ENCODE results near the gene MBOAT2. TPM values are rescaled to one million over a fixed set of nuclear protein-coding genes. Genes with fewer than 3 reads are reported as not detected.
"Not testable (repeated sequence)": the region's sequence is repeated elsewhere in the genome, so short reads cannot be mapped to it uniquely, and the experiment has no call there.

MBOAT2 gene
- total RNA-seq, 1 donor from 2014 or later: 94.7 TPM

DNA sequence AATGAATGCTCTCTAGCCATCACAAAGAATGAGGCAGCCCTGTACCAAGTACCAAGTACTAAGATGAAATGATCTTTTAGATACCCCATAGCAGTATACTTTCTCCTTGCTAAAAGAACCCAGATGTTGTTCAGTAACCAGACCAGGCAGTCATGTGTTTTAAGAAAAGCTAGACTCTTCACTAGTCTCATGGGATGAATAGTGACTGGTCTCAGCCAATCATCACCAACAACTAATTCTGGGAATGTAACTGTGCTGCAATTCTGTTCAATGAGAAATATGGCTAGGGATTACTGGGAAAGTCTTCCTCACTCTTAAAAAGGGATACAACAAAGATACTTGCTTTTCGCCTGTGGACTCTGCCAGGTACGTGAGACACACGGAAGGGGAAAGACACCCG is 29.5 kb downstream of the MBOAT2 start:
- no peak for DNase-seq (ENCODE audit: extremely low spot score, unreplicated experiment)
- no peaks in the 10 kb centered on the region for H3K9me3 Mint-ChIP-seq (ENCODE audit: unreplicated experiment)
- no peak overlapping the region for H3K4me3 Mint-ChIP-seq (ENCODE audit: unreplicated experiment)
- peaks cover 2% of the 10 kb centered on the region for H3K36me3 Mint-ChIP-seq (ENCODE audit: unreplicated experiment)
- H3K27ac Mint-ChIP-seq (ENCODE audit: unreplicated experiment): no peak overlapping the region
- H3K4me1 Mint-ChIP-seq (ENCODE audit: unreplicated experiment): peaks cover 8% of the 10 kb centered on the region
- TF ChIP-seq, protein P1, sequence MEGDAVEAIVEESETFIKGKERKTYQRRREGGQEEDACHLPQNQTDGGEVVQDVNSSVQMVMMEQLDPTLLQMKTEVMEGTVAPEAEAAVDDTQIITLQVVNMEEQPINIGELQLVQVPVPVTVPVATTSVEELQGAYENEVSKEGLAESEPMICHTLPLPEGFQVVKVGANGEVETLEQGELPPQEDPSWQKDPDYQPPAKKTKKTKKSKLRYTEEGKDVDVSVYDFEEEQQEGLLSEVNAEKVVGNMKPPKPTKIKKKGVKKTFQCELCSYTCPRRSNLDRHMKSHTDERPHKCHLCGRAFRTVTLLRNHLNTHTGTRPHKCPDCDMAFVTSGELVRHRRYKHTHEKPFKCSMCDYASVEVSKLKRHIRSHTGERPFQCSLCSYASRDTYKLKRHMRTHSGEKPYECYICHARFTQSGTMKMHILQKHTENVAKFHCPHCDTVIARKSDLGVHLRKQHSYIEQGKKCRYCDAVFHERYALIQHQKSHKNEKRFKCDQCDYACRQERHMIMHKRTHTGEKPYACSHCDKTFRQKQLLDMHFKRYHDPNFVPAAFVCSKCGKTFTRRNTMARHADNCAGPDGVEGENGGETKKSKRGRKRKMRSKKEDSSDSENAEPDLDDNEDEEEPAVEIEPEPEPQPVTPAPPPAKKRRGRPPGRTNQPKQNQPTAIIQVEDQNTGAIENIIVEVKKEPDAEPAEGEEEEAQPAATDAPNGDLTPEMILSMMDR (IDR thresholded peaks at IDR 0.05): no peak
- no peaks in the 10 kb centered on the region for H3K27me3 Mint-ChIP-seq (ENCODE audit: unreplicated experiment)

- H3K36me3 Mint-ChIP-seq (ENCODE audit: unreplicated experiment): not testable (repeated sequence)
Observed at GRCh38 chr2:8973017-8973416, 30.5 kb downstream of the MBOAT2 start.

DNA sequence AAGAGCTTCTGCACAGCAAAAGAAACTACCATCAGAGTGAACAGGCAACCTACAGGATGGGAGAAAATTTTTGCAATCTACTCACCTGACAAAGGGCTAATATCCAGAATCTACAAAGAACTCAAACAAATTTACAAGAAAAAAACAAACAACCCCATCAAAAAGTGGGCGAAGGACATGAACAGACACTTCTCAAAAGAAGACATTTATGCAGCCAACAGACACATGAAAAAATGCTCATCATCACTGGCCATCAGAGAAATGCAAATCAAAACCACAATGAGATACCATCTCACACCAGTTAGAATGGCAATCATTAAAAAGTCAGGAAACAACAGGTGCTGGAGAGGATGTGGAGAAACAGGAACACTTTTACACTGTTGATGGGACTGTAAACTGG is 30.9 kb downstream of the MBOAT2 start:
- H3K4me3 Mint-ChIP-seq (ENCODE audit: unreplicated experiment); H3K4me1 Mint-ChIP-seq (ENCODE audit: unreplicated experiment); H3K36me3 Mint-ChIP-seq (ENCODE audit: unreplicated experiment); H3K9me3 Mint-ChIP-seq (ENCODE audit: unreplicated experiment); H3K27ac Mint-ChIP-seq (ENCODE audit: unreplicated experiment); DNase-seq (ENCODE audit: extremely low spot score, unreplicated experiment); H3K27me3 Mint-ChIP-seq (ENCODE audit: unreplicated experiment): not testable (repeated sequence)

More at GRCh38 chr2:8973017-8973416, 30.5 kb downstream of the MBOAT2 start:
- not testable (repeated sequence) for H3K4me3 Mint-ChIP-seq (ENCODE audit: unreplicated experiment); H3K4me1 Mint-ChIP-seq (ENCODE audit: unreplicated experiment); H3K27ac Mint-ChIP-seq (ENCODE audit: unreplicated experiment); DNase-seq (ENCODE audit: extremely low spot score, unreplicated experiment); H3K27me3 Mint-ChIP-seq (ENCODE audit: unreplicated experiment); H3K9me3 Mint-ChIP-seq (ENCODE audit: unreplicated experiment)

- not testable (repeated sequence) for H3K27ac Mint-ChIP-seq (ENCODE audit: unreplicated experiment); H3K27me3 Mint-ChIP-seq (ENCODE audit: unreplicated experiment); H3K9me3 Mint-ChIP-seq (ENCODE audit: unreplicated experiment); H3K4me1 Mint-ChIP-seq (ENCODE audit: unreplicated experiment); H3K4me3 Mint-ChIP-seq (ENCODE audit: unreplicated experiment); DNase-seq (ENCODE audit: extremely low spot score, unreplicated experiment); H3K36me3 Mint-ChIP-seq (ENCODE audit: unreplicated experiment)
Observed at GRCh38 chr2:8969348-8969747, 34.1 kb downstream of the MBOAT2 start.

DNA sequence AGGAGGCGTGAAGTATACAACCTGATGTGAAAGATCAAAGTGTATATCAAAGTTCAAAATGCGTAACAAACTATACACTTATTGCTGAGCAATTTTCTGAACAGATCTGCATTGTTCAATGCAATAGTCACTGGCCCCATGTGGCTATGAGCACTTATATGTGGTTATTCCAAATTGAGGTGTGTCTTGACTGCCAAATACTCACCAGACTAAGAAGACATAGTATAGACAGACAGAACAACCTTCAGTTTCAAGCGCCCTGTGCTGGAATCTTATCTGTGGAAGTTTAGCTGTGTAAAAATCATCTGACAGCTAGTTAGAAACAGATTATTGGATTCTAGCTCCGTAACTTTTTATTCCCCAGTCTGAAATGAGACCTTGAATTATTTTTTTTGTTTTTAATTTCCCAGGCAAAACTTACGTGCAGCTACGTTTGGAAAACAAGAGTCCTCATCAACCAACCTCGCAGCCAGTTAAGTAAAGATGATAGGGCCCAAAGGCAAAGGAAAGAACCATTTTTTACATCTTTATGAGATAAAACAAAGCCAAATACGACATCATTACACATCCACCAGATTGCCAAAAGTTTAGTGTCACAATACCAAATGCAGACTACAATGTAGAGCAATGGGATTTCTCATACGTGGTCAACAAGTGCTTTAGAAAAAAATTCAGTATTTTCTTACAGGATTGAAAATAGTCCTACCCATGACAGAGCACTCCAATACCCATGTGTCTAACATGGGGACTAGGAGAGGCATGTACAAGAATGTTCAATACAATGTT is 37.2 kb downstream of the MBOAT2 start:
- H3K36me3 Mint-ChIP-seq (ENCODE audit: unreplicated experiment): peaks cover 6% of the 10 kb centered on the region

GRCh38 chr2:8965216-8965969 is 38.1 kb downstream of the MBOAT2 start:
- Mint-ChIP-seq H3K4me1 (ENCODE audit: unreplicated experiment) (peaks cover 10% of the 10 kb centered on the region), H3K36me3 (ENCODE audit: unreplicated experiment) (peaks cover 6% of the 10 kb centered on the region), H3K27me3 (ENCODE audit: unreplicated experiment) (no peaks in the 10 kb centered on the region), H3K27ac (ENCODE audit: unreplicated experiment) (no peak overlapping the region), H3K4me3 (ENCODE audit: unreplicated experiment) (no peak overlapping the region), H3K9me3 (ENCODE audit: unreplicated experiment) (no peaks in the 10 kb centered on the region)
- TF ChIP-seq, protein P1 (IDR thresholded peaks at IDR 0.05): no peak
- no peak for DNase-seq (ENCODE audit: extremely low spot score, unreplicated experiment)

More for the DNA sequence above, 37.2 kb downstream of the MBOAT2 start:
- Mint-ChIP-seq H3K9me3 (ENCODE audit: unreplicated experiment) (no peaks in the 10 kb centered on the region), H3K4me3 (ENCODE audit: unreplicated experiment) (no peak overlapping the region), H3K27ac (ENCODE audit: unreplicated experiment) (no peak overlapping the region), H3K4me1 (ENCODE audit: unreplicated experiment) (peaks cover 10% of the 10 kb centered on the region), H3K27me3 (ENCODE audit: unreplicated experiment) (no peaks in the 10 kb centered on the region)
- TF ChIP-seq, protein P1 (IDR thresholded peaks at IDR 0.05): no peak
- DNase-seq (ENCODE audit: extremely low spot score, unreplicated experiment): no peak
